Parathyroid adenoma (tissue), 2 donors: Measurements from ENCODE around the gene NPB.

Source experiments
- H2AFZ ChIP-seq: fragments of 300-600 bp; sonication (generic); one replicate; pipeline ENCODE4 v1.7.0; 2017; ENCODE audit warnings: antibody characterized with exemption, mild to moderate bottlenecking
- H3K27ac ChIP-seq: fragments of 300-600 bp; sonication (generic); one replicate; pipeline ENCODE4 v1.7.0; 2017
- H3K27me3 ChIP-seq: fragments of 300-600 bp; sonication (generic); one replicate; pipeline ENCODE4 v1.7.0; 2017; ENCODE audit warnings: low read length; ENCODE audit not compliant: control insufficient read depth, insufficient read depth
- H3K36me3 ChIP-seq: fragments of 300-600 bp; sonication (generic); one replicate; pipeline ENCODE4 v1.7.0; 2017; ENCODE audit warnings: low read length; ENCODE audit not compliant: control insufficient read depth, insufficient read depth
- H3K4me1 ChIP-seq: fragments of 300-600 bp; sonication (generic); one replicate; pipeline ENCODE4 v1.7.0; 2017; ENCODE audit warnings: control low read depth
- H3K4me2 ChIP-seq: fragments of 300-600 bp; sonication (generic); one replicate; pipeline ENCODE4 v1.7.0; 2017; ENCODE audit warnings: low read length
- H3K4me3 ChIP-seq: fragments of 300-600 bp; sonication (generic); one replicate; pipeline ENCODE4 v1.7.0; 2017; ENCODE audit warnings: low read depth, low read length
- H3K79me2 ChIP-seq: fragments of 300-600 bp; sonication (generic); one replicate; pipeline ENCODE4 v1.7.0; 2017; ENCODE audit warnings: control low read depth
- H3K9ac ChIP-seq: fragments of 300-600 bp; sonication (generic); one replicate; pipeline ENCODE4 v1.7.0; 2017; ENCODE audit warnings: mild to moderate bottlenecking
- H3K9me3 ChIP-seq: fragments of 300-600 bp; sonication (generic); one replicate; pipeline ENCODE4 v1.7.0; 2017; ENCODE audit warnings: low read length; ENCODE audit not compliant: control insufficient read depth
- TF ChIP-seq, protein P1 (sequence below): fragments of 300-600 bp; sonication (generic); IDR thresholded peaks from one replicate; pipeline ENCODE4 v1.7.0; 2017; ENCODE audit warnings: antibody characterized with exemption, mild to moderate bottlenecking
- donor health status: primary hyperparathyroidism.

NPB gene

DNA sequence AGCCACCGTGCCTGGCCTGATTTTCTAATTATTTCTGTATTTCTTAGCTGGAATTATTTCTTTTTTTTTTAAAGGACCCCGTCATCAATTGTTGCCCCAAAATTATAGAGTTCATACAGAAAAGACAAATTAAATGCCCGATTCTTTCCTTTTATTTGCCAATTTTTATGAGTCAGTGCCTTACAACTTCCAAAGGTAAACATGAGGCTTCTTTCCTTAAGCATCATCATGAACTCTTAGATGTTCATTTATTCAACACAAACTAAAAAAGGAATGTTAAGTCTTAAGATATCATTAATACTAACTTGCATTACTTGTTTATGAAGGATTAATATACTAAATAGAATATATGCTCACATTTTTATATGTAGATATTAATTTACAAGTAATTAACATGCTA, 23.7 kb upstream of the NPB start:
- Histone ChIP-seq H2AFZ (no peak overlapping the region), H3K36me3 (no peaks in the 10 kb centered on the region), H3K27me3 (no peaks in the 10 kb centered on the region), H3K4me2 (no peak overlapping the region), H3K4me3 (no peak overlapping the region), H3K27ac (no peak overlapping the region), H3K79me2 (no peaks in the 10 kb centered on the region), H3K9me3 (no peaks in the 10 kb centered on the region), H3K9ac (no peak overlapping the region), H3K4me1 (no peaks in the 10 kb centered on the region)
- TF ChIP-seq, protein P1, sequence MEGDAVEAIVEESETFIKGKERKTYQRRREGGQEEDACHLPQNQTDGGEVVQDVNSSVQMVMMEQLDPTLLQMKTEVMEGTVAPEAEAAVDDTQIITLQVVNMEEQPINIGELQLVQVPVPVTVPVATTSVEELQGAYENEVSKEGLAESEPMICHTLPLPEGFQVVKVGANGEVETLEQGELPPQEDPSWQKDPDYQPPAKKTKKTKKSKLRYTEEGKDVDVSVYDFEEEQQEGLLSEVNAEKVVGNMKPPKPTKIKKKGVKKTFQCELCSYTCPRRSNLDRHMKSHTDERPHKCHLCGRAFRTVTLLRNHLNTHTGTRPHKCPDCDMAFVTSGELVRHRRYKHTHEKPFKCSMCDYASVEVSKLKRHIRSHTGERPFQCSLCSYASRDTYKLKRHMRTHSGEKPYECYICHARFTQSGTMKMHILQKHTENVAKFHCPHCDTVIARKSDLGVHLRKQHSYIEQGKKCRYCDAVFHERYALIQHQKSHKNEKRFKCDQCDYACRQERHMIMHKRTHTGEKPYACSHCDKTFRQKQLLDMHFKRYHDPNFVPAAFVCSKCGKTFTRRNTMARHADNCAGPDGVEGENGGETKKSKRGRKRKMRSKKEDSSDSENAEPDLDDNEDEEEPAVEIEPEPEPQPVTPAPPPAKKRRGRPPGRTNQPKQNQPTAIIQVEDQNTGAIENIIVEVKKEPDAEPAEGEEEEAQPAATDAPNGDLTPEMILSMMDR: no peak

DNA sequence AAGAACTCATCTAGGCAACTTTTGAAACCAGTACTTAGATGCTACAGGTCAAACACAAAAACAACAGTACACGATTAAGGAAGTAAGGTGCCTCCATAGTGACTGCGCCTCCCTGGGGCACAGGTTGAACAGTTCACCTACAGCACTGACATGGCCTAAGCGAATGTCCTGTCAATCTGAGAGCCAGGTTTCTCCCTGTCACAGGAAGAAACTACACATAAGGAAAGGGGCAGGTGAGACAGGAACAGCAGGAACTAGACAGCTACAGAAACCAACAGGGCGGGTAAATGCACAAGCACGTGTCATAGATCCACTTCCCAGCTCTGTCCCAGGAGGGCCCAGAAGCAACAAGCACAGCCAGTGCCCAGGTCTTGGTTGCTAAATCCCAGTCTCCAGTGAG, 22.9 kb upstream of the NPB start:
- Histone ChIP-seq H3K9ac (no peak overlapping the region), H3K27me3 (no peaks in the 10 kb centered on the region), H3K4me2 (no peak overlapping the region), H3K36me3 (no peaks in the 10 kb centered on the region), H2AFZ (no peak overlapping the region), H3K4me3 (no peak overlapping the region), H3K9me3 (no peaks in the 10 kb centered on the region), H3K79me2 (no peaks in the 10 kb centered on the region), H3K4me1 (no peaks in the 10 kb centered on the region), H3K27ac (no peak overlapping the region)
- TF ChIP-seq, protein P1: no peak

DNA sequence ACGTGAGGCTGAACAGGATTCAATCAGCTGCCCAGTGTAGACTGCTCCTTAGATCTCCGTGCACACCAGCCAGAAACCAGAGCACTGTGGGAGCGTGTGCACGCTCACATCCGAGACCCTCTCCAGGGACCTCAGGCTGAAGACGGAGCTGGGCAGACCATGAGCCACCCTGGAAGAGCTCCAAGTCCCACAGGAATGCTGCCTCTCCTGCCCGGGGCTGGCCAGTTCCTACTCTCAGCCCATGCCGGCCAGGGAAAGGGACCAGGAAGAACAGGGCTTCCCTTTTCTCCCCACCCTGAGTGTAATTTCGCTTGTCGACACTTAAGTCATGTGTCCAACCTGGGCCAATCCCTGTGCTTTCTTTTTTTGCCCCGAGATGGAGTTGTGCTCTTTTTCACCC, 17.5 kb upstream of the NPB start:
- Histone ChIP-seq H3K27ac (no peak overlapping the region), H3K4me3 (no peak overlapping the region), H3K27me3 (no peaks in the 10 kb centered on the region), H3K4me1 (no peaks in the 10 kb centered on the region), H2AFZ (no peak overlapping the region), H3K9ac (no peak overlapping the region), H3K9me3 (no peaks in the 10 kb centered on the region), H3K36me3 (no peaks in the 10 kb centered on the region), H3K4me2 (no peak overlapping the region), H3K79me2 (no peaks in the 10 kb centered on the region)
- TF ChIP-seq, protein P1: no peak

DNA sequence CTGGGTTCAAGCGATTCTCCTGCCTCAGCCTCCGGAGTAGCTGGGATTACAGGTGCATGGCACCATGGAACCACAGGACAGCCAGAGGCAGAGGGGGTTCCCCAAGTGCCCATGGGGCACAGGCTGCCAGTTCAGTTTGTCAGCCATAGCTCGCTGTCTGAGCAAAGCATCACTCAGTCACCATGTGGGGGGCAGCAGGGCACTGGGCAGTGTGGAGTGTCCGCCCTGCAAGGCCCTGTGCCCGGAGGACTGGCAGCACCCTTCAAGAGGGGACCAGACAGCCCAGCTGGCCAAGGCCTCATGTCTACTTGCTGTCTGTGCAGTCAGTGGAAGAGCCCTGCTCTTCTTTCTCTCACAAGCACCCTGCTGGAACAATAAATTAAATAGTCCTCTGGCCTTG, 17.1 kb upstream of the NPB start:
- no peak overlapping the region for H3K4me2 ChIP-seq
- H3K4me3 ChIP-seq: no peak overlapping the region
- peaks cover 2% of the 10 kb centered on the region for H3K4me1 ChIP-seq
- H3K27ac ChIP-seq: no peak overlapping the region
- H3K9ac ChIP-seq: no peak overlapping the region
- no peak overlapping the region for H2AFZ ChIP-seq
- H3K79me2 ChIP-seq: peaks cover 3% of the 10 kb centered on the region
- H3K36me3 ChIP-seq: no peaks in the 10 kb centered on the region
- no peaks in the 10 kb centered on the region for H3K27me3 ChIP-seq
- TF ChIP-seq, protein P1: no peak
- no peaks in the 10 kb centered on the region for H3K9me3 ChIP-seq

DNA sequence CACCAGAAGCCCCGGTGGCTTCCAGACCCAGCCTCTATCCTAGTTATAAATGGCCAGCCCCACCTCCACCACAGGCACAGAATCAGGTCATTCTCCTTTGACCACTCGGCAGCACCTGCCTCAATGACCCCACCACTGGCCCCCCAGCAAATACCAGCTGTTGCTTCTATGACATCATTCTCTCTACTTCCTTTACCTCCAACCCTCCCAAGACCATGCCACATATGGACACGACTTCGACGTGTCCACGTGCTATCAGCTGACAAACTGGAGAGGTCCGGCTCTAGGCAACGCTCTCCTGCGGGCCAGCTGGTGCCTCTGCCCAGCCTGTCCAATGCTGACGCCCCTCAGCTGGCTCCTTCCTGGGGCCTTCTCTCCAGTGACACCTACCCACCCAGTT, 16.6 kb upstream of the NPB start:
- Histone ChIP-seq H3K27me3 (no peaks in the 10 kb centered on the region), H3K36me3 (no peaks in the 10 kb centered on the region), H3K9me3 (no peaks in the 10 kb centered on the region), H2AFZ (no peak overlapping the region), H3K4me1 (peaks cover 7% of the 10 kb centered on the region), H3K79me2 (peaks cover 8% of the 10 kb centered on the region), H3K4me3 (no peak overlapping the region), H3K4me2 (no peak overlapping the region), H3K27ac (no peak overlapping the region), H3K9ac (no peak overlapping the region)
- TF ChIP-seq, protein P1: no peak
